ENCODE results near the gene GYS1.

GRCh38 chr19:48940902-48941301 is 52.2 kb downstream of the GYS1 start:
- TF ChIP-seq EZH2 (IDR thresholded peaks at IDR 0.05) (no peak), EZH2phosphoT487 (IDR thresholded peaks at IDR 0.05) (no peak)
- TF ChIP-seq, protein P1, sequence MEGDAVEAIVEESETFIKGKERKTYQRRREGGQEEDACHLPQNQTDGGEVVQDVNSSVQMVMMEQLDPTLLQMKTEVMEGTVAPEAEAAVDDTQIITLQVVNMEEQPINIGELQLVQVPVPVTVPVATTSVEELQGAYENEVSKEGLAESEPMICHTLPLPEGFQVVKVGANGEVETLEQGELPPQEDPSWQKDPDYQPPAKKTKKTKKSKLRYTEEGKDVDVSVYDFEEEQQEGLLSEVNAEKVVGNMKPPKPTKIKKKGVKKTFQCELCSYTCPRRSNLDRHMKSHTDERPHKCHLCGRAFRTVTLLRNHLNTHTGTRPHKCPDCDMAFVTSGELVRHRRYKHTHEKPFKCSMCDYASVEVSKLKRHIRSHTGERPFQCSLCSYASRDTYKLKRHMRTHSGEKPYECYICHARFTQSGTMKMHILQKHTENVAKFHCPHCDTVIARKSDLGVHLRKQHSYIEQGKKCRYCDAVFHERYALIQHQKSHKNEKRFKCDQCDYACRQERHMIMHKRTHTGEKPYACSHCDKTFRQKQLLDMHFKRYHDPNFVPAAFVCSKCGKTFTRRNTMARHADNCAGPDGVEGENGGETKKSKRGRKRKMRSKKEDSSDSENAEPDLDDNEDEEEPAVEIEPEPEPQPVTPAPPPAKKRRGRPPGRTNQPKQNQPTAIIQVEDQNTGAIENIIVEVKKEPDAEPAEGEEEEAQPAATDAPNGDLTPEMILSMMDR (IDR thresholded peaks at IDR 0.05) = no peak

Data from neural progenitor cell (in vitro differentiated cells).